Osteoblast (primary cell): Measurements from ENCODE around the gene SLC12A2. TPM values are rescaled to one million over a fixed set of nuclear protein-coding genes. Genes with fewer than 3 reads are reported as not detected.

Experiments used
- DNase-seq: peaks from one replicate; pipeline ENCODE4 v3.0.0; 2011; ENCODE audit warnings: low spot score, mixed read lengths; ENCODE audit not compliant: insufficient read length; ENCODE audit errors: missing footprints
- H2AFZ ChIP-seq: 2 replicates; pipeline ENCODE4 v1.6.0; 2011; ENCODE audit warnings: mild to moderate bottlenecking, low read length
- H3K27ac ChIP-seq: 2 replicates; pipeline ENCODE4 v1.5.1; 2011; ENCODE audit warnings: mild to moderate bottlenecking, low read depth, low read length, moderate library complexity
- H3K27me3 ChIP-seq: 2 replicates; pipeline ENCODE4 v1.6.0; 2012; ENCODE audit warnings: mild to moderate bottlenecking, control low read depth, inconsistent platforms, low read length, moderate library complexity; ENCODE audit not compliant: insufficient read depth
- H3K36me3 ChIP-seq: 2 replicates; pipeline ENCODE4 v1.5.1; 2011; ENCODE audit warnings: mild to moderate bottlenecking, low read length, control low read depth, moderate library complexity; ENCODE audit not compliant: insufficient read depth
- H3K4me1 ChIP-seq: 2 replicates; pipeline ENCODE4 v1.5.1; 2011; ENCODE audit warnings: mild to moderate bottlenecking, low read length, control low read depth, moderate library complexity; ENCODE audit not compliant: insufficient read depth
- H3K4me2 ChIP-seq: 2 replicates; pipeline ENCODE4 v1.6.0; 2011; ENCODE audit warnings: mild to moderate bottlenecking, low read length; ENCODE audit not compliant: insufficient read depth
- H3K4me3 ChIP-seq: fragments of 200-600 bp; sonication (generic); 3 replicates; pipeline ENCODE4 v1.5.1; 2012; ENCODE audit warnings: mild to moderate bottlenecking, low read length, inconsistent platforms; ENCODE audit not compliant: insufficient read depth
- H3K79me2 ChIP-seq: 2 replicates; pipeline ENCODE4 v1.6.0; 2012; ENCODE audit warnings: mild to moderate bottlenecking, low read length, control low read depth, inconsistent platforms; ENCODE audit not compliant: insufficient read depth
- H3K9me3 ChIP-seq: 2 replicates; pipeline ENCODE4 v1.5.1; 2011; ENCODE audit warnings: low read depth, low read length, control low read depth
- H4K20me1 ChIP-seq: 2 replicates; pipeline ENCODE4 v1.6.0; 2012; ENCODE audit warnings: mild to moderate bottlenecking, low read length, control low read depth; ENCODE audit not compliant: insufficient read depth
- total RNA-seq: library from RNA; depleted of rRNA; stranded (reverse); fragments of >200 nt; gene quantifications from 2 replicates; pipeline ENCODE4 v1.2.3, GENCODE V29; 2012
- TF ChIP-seq, protein P1 (sequence below): IDR thresholded peaks from 2 replicates; pipeline ENCODE4 v1.5.1; 2011; ENCODE audit warnings: mild to moderate bottlenecking, low read depth, low read length, moderate library complexity; ENCODE audit errors: extremely low read depth

SLC12A2 gene
- total RNA-seq, 1 donor: 25.3 TPM

DNA sequence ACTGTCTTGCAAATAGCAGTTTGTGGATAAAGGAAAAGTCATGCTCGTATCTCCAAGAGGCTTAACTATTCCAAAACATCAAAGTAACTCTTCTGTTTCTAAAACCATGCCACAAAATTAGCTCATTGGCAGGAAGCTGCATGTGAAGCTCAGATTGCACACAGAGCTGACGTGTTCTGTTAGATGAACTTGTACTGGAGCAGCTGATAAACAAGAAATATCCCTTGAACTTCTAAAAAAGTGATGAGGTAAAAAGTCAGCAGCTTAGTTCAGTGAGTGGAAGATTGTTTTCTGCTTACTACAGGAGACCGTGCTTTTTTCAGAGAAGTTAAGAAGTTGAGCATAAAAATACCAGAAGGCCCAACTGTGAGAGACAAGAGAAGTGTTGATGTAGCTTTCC is 113.2 kb downstream of the SLC12A2 start:
- Histone ChIP-seq H3K27me3 (no peaks in the 10 kb centered on the region), H3K4me3 (no peak overlapping the region), H4K20me1 (no peaks in the 10 kb centered on the region), H3K4me1 (peaks cover 3% of the 10 kb centered on the region), H3K9me3 (no peaks in the 10 kb centered on the region), H2AFZ (no peak overlapping the region), H3K27ac (no peak overlapping the region), H3K79me2 (no peaks in the 10 kb centered on the region), H3K36me3 (no peaks in the 10 kb centered on the region), H3K4me2 (no peak overlapping the region)
- TF ChIP-seq, protein P1, sequence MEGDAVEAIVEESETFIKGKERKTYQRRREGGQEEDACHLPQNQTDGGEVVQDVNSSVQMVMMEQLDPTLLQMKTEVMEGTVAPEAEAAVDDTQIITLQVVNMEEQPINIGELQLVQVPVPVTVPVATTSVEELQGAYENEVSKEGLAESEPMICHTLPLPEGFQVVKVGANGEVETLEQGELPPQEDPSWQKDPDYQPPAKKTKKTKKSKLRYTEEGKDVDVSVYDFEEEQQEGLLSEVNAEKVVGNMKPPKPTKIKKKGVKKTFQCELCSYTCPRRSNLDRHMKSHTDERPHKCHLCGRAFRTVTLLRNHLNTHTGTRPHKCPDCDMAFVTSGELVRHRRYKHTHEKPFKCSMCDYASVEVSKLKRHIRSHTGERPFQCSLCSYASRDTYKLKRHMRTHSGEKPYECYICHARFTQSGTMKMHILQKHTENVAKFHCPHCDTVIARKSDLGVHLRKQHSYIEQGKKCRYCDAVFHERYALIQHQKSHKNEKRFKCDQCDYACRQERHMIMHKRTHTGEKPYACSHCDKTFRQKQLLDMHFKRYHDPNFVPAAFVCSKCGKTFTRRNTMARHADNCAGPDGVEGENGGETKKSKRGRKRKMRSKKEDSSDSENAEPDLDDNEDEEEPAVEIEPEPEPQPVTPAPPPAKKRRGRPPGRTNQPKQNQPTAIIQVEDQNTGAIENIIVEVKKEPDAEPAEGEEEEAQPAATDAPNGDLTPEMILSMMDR: no peak
- DNase-seq: no peak

DNA sequence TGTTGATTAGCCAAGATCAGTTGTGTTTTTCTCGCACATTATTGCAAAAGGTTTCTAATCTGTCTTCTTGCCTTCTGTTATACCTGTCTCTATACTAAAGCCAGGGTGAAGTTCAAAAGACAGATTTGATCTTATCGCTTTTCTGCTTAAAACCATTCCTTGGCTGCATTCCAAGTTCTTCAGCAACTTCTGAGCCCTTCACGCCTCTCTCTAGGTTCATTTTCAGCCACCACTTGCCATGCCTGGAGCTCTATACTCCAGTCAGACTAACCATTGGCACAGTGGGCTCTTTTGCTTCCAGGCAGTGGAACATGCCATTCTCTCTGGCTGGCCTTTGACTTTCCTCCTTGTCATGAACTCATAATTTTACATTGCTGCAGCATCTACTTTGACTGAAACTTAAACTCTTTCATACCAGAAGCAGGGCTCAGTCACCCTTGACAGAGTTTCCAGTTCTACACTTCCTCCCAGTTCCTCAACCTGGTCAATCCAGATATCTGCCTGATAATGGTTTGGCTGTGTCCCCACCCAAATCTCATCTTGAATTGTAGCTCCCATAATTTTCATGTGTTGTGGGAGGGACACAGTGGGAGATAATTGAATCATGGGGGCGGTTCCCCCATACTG is 114.4 kb downstream of the SLC12A2 start:
- Histone ChIP-seq H4K20me1 (no peaks in the 10 kb centered on the region), H2AFZ (no peak overlapping the region), H3K4me2 (no peak overlapping the region), H3K36me3 (no peaks in the 10 kb centered on the region), H3K4me1 (peaks cover 3% of the 10 kb centered on the region), H3K4me3 (no peak overlapping the region), H3K79me2 (no peaks in the 10 kb centered on the region), H3K27ac (no peak overlapping the region), H3K27me3 (no peaks in the 10 kb centered on the region), H3K9me3 (no peaks in the 10 kb centered on the region)
- DNase-seq: no peak
- TF ChIP-seq, protein P1: no peak

DNA sequence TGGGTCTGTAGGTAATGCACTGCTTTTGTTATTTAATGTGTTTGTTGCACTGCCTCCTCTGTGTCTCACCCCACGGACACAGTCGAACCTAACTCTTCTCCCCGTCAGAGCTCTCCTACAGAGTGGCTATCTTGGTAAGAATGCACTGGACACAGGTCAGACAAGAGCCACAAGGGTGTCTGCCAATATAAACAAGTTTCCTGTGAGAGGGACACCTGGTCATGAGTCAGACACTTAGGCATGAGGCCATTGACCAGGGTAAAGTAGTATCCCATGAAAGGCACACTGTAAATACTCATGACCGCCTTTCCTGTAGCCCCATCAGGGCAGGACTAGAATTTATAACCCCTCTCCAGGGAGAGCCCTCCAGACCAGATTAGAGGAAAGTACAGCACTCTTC is 115.5 kb downstream of the SLC12A2 start:
- H3K36me3 ChIP-seq: no peaks in the 10 kb centered on the region

DNA sequence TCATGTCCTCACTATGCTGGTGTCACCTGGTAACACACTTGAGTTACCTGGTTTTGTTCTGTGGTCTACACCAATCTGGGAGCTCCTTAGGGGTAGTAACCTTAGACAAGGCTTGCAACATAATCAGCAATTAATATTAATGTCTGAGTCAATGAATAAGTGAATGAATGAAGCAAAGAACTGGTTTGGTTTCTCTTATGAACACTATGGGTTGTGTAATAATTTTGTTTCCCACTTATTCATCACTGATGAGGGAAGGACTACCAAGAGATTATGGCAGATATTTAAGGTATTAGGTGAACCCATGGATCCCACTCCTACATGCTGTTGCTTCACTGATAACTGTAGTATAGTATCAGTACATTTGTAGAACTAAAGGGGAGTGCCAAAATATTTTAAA is 116.0 kb downstream of the SLC12A2 start:
- no peak for DNase-seq
- Histone ChIP-seq H3K27ac (no peak overlapping the region), H4K20me1 (no peaks in the 10 kb centered on the region), H3K9me3 (no peaks in the 10 kb centered on the region), H3K79me2 (no peaks in the 10 kb centered on the region), H3K27me3 (no peaks in the 10 kb centered on the region), H3K4me1 (peaks cover 3% of the 10 kb centered on the region), H3K4me2 (no peak overlapping the region), H3K4me3 (no peak overlapping the region), H3K36me3 (no peaks in the 10 kb centered on the region), H2AFZ (no peak overlapping the region)
- TF ChIP-seq, protein P1: no peak

More for the DNA sequence above, 115.5 kb downstream of the SLC12A2 start:
- TF ChIP-seq, protein P1: no peak
- Histone ChIP-seq H2AFZ (no peak overlapping the region), H3K9me3 (no peaks in the 10 kb centered on the region), H4K20me1 (no peaks in the 10 kb centered on the region), H3K79me2 (no peaks in the 10 kb centered on the region), H3K4me1 (peaks cover 3% of the 10 kb centered on the region), H3K27me3 (no peaks in the 10 kb centered on the region), H3K4me2 (no peak overlapping the region), H3K27ac (no peak overlapping the region), H3K4me3 (no peak overlapping the region)
- DNase-seq: no peak
